Large intestine (tissue), 3 donors: ENCODE results near the gene HFE. TPM values are rescaled to one million over a fixed set of nuclear protein-coding genes. Genes with fewer than 3 reads are reported as not detected.
"Not testable (repeated sequence)": the region's sequence is repeated elsewhere in the genome, so short reads cannot be mapped to it uniquely, and the experiment has no call there.

Experiments used
- DNase-seq, 2 donors: peaks; one replicate each; pipeline versions ENCODE4 v3.0.0 to v3.0.0-alpha.2; 2013
- H3K27ac ChIP-seq: one replicate; pipeline ENCODE4 v1.5.1; 2013; ENCODE audit warnings: low read length
- H3K27me3 ChIP-seq: 2 replicates; pipeline ENCODE4 v1.6.1; 2013; ENCODE audit warnings: low read length; ENCODE audit not compliant: control insufficient read depth, insufficient read depth
- H3K36me3 ChIP-seq: 2 replicates; pipeline ENCODE4 v1.6.1; 2013; ENCODE audit warnings: low read length; ENCODE audit not compliant: control insufficient read depth, insufficient read depth
- H3K4me1 ChIP-seq: one replicate; pipeline ENCODE4 v1.6.1; 2013; ENCODE audit warnings: low read length; ENCODE audit not compliant: control insufficient read depth, insufficient read depth
- H3K4me3 ChIP-seq: one replicate; pipeline ENCODE4 v1.5.1; 2013; ENCODE audit warnings: low read length
- H3K9me3 ChIP-seq: one replicate; pipeline ENCODE4 v1.6.1; 2013; ENCODE audit warnings: mild to moderate bottlenecking, low read depth, low read length, moderate library complexity; ENCODE audit not compliant: control insufficient read depth
- WGBS: methylation state at CpG from one replicate; pipeline ENCODE4 v1.1.5; 2013; ENCODE audit warnings: low lambda C conversion rate; ENCODE audit not compliant: insufficient coverage; 5-methylcytosine and 5-hydroxymethylcytosine counted together
- polyA plus RNA-seq: library from polyadenylated mRNA; unstranded; fragments of 120-200 nt; gene quantifications from one replicate; pipeline ENCODE4 v1.2.1, GENCODE V29; 2013

The HFE gene
- polyA plus RNA-seq, 1 donor, result 16.4 TPM

- H3K27me3 ChIP-seq, result no peaks in the 10 kb centered on the region
- no peak overlapping the region for H3K4me3 ChIP-seq
- WGBS, result no CpG with 5 or more reads among the region's 10 CpGs
- DNase-seq, result no peak
- peaks cover 5% of the 10 kb centered on the region for H3K4me1 ChIP-seq
- H3K36me3 ChIP-seq, result no peaks in the 10 kb centered on the region
- no peaks in the 10 kb centered on the region for H3K9me3 ChIP-seq
- no peak overlapping the region for H3K27ac ChIP-seq
Measured at GRCh38 chr6:26064619-26065257, 22.5 kb upstream of the HFE start.

GRCh38 chr6:26065952-26066380, 21.3 kb upstream of the HFE start:
- Histone ChIP-seq H3K36me3 (no peaks in the 10 kb centered on the region), H3K4me3 (no peak overlapping the region), H3K27ac (no peak overlapping the region), H3K27me3 (no peaks in the 10 kb centered on the region), H3K9me3 (no peaks in the 10 kb centered on the region), H3K4me1 (no peaks in the 10 kb centered on the region)
- peak; percentile 80 to 87 for DNase-seq
- 7% methylated on average over 3 of the region's 4 CpGs for WGBS

GRCh38 chr6:26067367-26067766, 19.9 kb upstream of the HFE start:
- Histone ChIP-seq H3K27ac (no peak overlapping the region), H3K36me3 (no peaks in the 10 kb centered on the region), H3K27me3 (no peaks in the 10 kb centered on the region), H3K4me1 (no peaks in the 10 kb centered on the region), H3K9me3 (no peaks in the 10 kb centered on the region), H3K4me3 (no peak overlapping the region)
- no peak for DNase-seq
- no CpG with 5 or more reads among the region's 4 CpGs for whole genome bisulfite sequencing

GRCh38 chr6:26068036-26068435, 19.2 kb upstream of the HFE start:
- H3K4me3 ChIP-seq, result no peak overlapping the region
- no peaks in the 10 kb centered on the region for H3K9me3 ChIP-seq
- no peaks in the 10 kb centered on the region for H3K27me3 ChIP-seq
- H3K27ac ChIP-seq, result no peak overlapping the region
- H3K36me3 ChIP-seq, result no peaks in the 10 kb centered on the region
- no peaks in the 10 kb centered on the region for H3K4me1 ChIP-seq
- no CpG with 5 or more reads among the region's 2 CpGs for WGBS
- DNase-seq, result no peak

- H3K9me3 ChIP-seq, result no peaks in the 10 kb centered on the region
- DNase-seq, result no peak
- no peaks in the 10 kb centered on the region for H3K36me3 ChIP-seq
- no CpG with 5 or more reads among the region's 7 CpGs for WGBS
- H3K27ac ChIP-seq, result no peak overlapping the region
- H3K27me3 ChIP-seq, result no peaks in the 10 kb centered on the region
- no peak overlapping the region for H3K4me3 ChIP-seq
- H3K4me1 ChIP-seq, result peaks cover 5% of the 10 kb centered on the region
Measured at GRCh38 chr6:26071135-26071534, 16.1 kb upstream of the HFE start.

GRCh38 chr6:26075063-26075717, 12.0 kb upstream of the HFE start:
- Histone ChIP-seq H3K4me3 (no peak overlapping the region), H3K27ac (no peak overlapping the region), H3K4me1 (peaks cover 5% of the 10 kb centered on the region), H3K27me3 (no peaks in the 10 kb centered on the region), H3K9me3 (no peaks in the 10 kb centered on the region), H3K36me3 (no peaks in the 10 kb centered on the region)
- peak in 1 of 2 donors; percentile 54 for DNase-seq
- 50% methylated on average over 2 of the region's 20 CpGs for WGBS

GRCh38 chr6:26078066-26078465, 9.2 kb upstream of the HFE start:
- H3K4me3 ChIP-seq, H3K27me3 ChIP-seq, H3K27ac ChIP-seq, H3K4me1 ChIP-seq, DNase-seq, H3K9me3 ChIP-seq, H3K36me3 ChIP-seq: not testable (repeated sequence)
- WGBS, result no CpG with 5 or more reads among the region's 3 CpGs

- H3K4me3 ChIP-seq, result not testable (repeated sequence)
- no CpG with 5 or more reads among the region's 3 CpGs for WGBS
Measured at GRCh38 chr6:26081096-26081495, 6.1 kb upstream of the HFE start.

GRCh38 chr6:26086211-26086610, 1.0 kb upstream of the HFE start:
- H3K4me1 ChIP-seq, result peaks cover 16% of the 10 kb centered on the region
- H3K27ac ChIP-seq, result no peak overlapping the region
- H3K36me3 ChIP-seq, result no peaks in the 10 kb centered on the region
- DNase-seq, result no peak
- whole genome bisulfite sequencing, result no CpG with 5 or more reads among the region's 3 CpGs
- H3K27me3 ChIP-seq, result no peaks in the 10 kb centered on the region
- no peak overlapping the region for H3K4me3 ChIP-seq
- no peaks in the 10 kb centered on the region for H3K9me3 ChIP-seq

More at GRCh38 chr6:26081096-26081495, 6.1 kb upstream of the HFE start:
- not testable (repeated sequence) for H3K9me3 ChIP-seq, H3K27ac ChIP-seq, H3K36me3 ChIP-seq, H3K27me3 ChIP-seq, DNase-seq, H3K4me1 ChIP-seq

GRCh38 chr6:26088344-26088743, 1.1 kb downstream of the HFE start:
- Histone ChIP-seq H3K27me3 (no peaks in the 10 kb centered on the region), H3K36me3 (peaks cover 3% of the 10 kb centered on the region), H3K9me3 (no peaks in the 10 kb centered on the region), H3K4me1 (peaks cover 16% of the 10 kb centered on the region), H3K4me3 (peak overlapping the region; percentile 76), H3K27ac (peak overlapping the region; percentile 86)
- DNase-seq, result peak in 1 of 2 donors; percentile 45
- no CpG with 5 or more reads among the region's 5 CpGs for WGBS

- H3K4me1 ChIP-seq, result peaks cover 16% of the 10 kb centered on the region
- no peak overlapping the region for H3K27ac ChIP-seq
- no peak for DNase-seq
- H3K4me3 ChIP-seq, result no peak overlapping the region
- H3K36me3 ChIP-seq, result peaks cover 3% of the 10 kb centered on the region
- H3K27me3 ChIP-seq, result no peaks in the 10 kb centered on the region
- H3K9me3 ChIP-seq, result no peaks in the 10 kb centered on the region
- 75% methylated on average over 1 of the region's 2 CpGs for WGBS
Measured at GRCh38 chr6:26089272-26089671, 2.0 kb downstream of the HFE start.
